Chondrocyte (in vitro differentiated cells): ENCODE results near the gene GAS6. TPM values are rescaled to one million over a fixed set of nuclear protein-coding genes. Genes with fewer than 3 reads are reported as not detected.

Source experiments
- DNase-seq: peaks from one replicate; pipeline ENCODE4 v3.0.0; 2021; ENCODE audit warnings: mixed read lengths, low spot score
- H3K27ac Mint-ChIP-seq: one replicate; pipeline ENCODE4 v1.8.0; 2021; ENCODE audit warnings: mild to moderate bottlenecking, moderate library complexity, mixed read lengths; ENCODE audit not compliant: unreplicated experiment
- H3K27me3 Mint-ChIP-seq: 2 replicates; pipeline ENCODE4 v1.8.0; 2021; ENCODE audit warnings: low read depth, mixed read lengths
- H3K36me3 Mint-ChIP-seq: 2 replicates; pipeline ENCODE4 v1.8.0; 2021; ENCODE audit warnings: low read depth, mixed read lengths
- H3K4me1 Mint-ChIP-seq: 2 replicates; pipeline ENCODE4 v1.8.0; 2021; ENCODE audit warnings: low read depth, mild to moderate bottlenecking, mixed read lengths
- H3K4me3 Mint-ChIP-seq: one replicate; pipeline ENCODE4 v1.8.0; 2021; ENCODE audit warnings: mild to moderate bottlenecking, moderate library complexity, mixed read lengths; ENCODE audit not compliant: unreplicated experiment
- H3K9me3 Mint-ChIP-seq: 2 replicates; pipeline ENCODE4 v1.8.0; 2021; ENCODE audit warnings: low read depth, mixed read lengths
- CTCF ChIP-seq: fragments of 200-600 bp; sonication (generic); IDR thresholded peaks from 2 replicates; pipeline ENCODE4 v1.5.0; 2021; ENCODE audit warnings: antibody characterized with exemption, mild to moderate bottlenecking, moderate library complexity
- total RNA-seq: library from RNA; stranded (reverse); gene quantifications from 3 replicates; pipeline ENCODE4 v1.2.1, GENCODE V29; 2021

GAS6 gene
- total RNA-seq, 1 donor from 2014 or later = 111 TPM

- Mint-ChIP-seq H3K9me3 (peaks cover 9% of the 10 kb centered on the region), H3K27me3 (no peaks in the 10 kb centered on the region), H3K4me3 (no peak overlapping the region), H3K4me1 (no peaks in the 10 kb centered on the region), H3K36me3 (no peaks in the 10 kb centered on the region), H3K27ac (no peak overlapping the region)
- TF ChIP-seq CTCF = no peak
- DNase-seq = no peak
Measured at GRCh38 chr13:113771709-113772331, 92.1 kb downstream of the GAS6 start.

GRCh38 chr13:113770937-113771336, 92.9 kb downstream of the GAS6 start:
- H3K4me3 Mint-ChIP-seq = no peak overlapping the region
- no peaks in the 10 kb centered on the region for H3K4me1 Mint-ChIP-seq
- H3K27ac Mint-ChIP-seq = no peak overlapping the region
- peaks cover 9% of the 10 kb centered on the region for H3K9me3 Mint-ChIP-seq
- H3K27me3 Mint-ChIP-seq = no peaks in the 10 kb centered on the region
- TF ChIP-seq CTCF = no peak
- H3K36me3 Mint-ChIP-seq = no peaks in the 10 kb centered on the region
- DNase-seq = no peak

Other genes with a start within 250 kb of the GAS6 start
- not detected in 3 replicates for gene ATP4B, start 205.9 kb downstream of the GAS6 start, total RNA-seq
- 0.07 TPM in 1 of 3 replicates, not detected in the others for gene GRK1, start 196.9 kb downstream of the GAS6 start, total RNA-seq
- gene TMEM255B, start 104.8 kb downstream of the GAS6 start, total RNA-seq = 2.6 to 7.1 TPM (median 5.2 TPM) in 3 replicates
- gene C13orf46, start 110.0 kb upstream of the GAS6 start, total RNA-seq = 1.7 to 2.2 TPM (median 2.0 TPM) in 3 replicates